ENCODE data around the gene C1QTNF1.

C1QTNF1 gene

GRCh38 chr17:79023886-79024771, at the start of gene C1QTNF1:
TSS of gene C1QTNF1 (plus strand) at chr17:79024169. CDS start at chr17:79043969, 19,800 bp downstream.
- no peak within 1 kb of the TSS for H3K27ac ChIP-seq (ENCODE audit: low read length)
- peak within 1 kb of the TSS; percentile 61; the same call in 1 of the 2 replicates for H3K4me3 ChIP-seq (ENCODE audit: low read length)
- no peak for DNase-seq (ENCODE audit: low read depth, low spot score)
- H3K36me3 ChIP-seq (ENCODE audit: control insufficient read depth, insufficient read depth, low read length): no peaks in the 10 kb centered on the region
- H3K9me3 ChIP-seq (ENCODE audit: control insufficient read depth, insufficient read depth, low read length): no peaks in the 10 kb centered on the region
- no CpG with 5 or more reads among the region's 77 CpGs for WGBS (ENCODE audit: insufficient coverage, insufficient read length)
- H3K27me3 ChIP-seq (ENCODE audit: control insufficient read depth, insufficient read depth, low read length): peaks cover 38% of the 10 kb centered on the region
- H3K4me1 ChIP-seq (ENCODE audit: control insufficient read depth, insufficient read depth, low read length): no peaks in the 10 kb centered on the region

- Histone ChIP-seq H3K9me3 (ENCODE audit: control insufficient read depth, insufficient read depth, low read length) (no peaks in the 10 kb centered on the region), H3K4me3 (ENCODE audit: low read length) (no peak overlapping the region), H3K36me3 (ENCODE audit: control insufficient read depth, insufficient read depth, low read length) (no peaks in the 10 kb centered on the region), H3K4me1 (ENCODE audit: control insufficient read depth, insufficient read depth, low read length) (0 out of 2 replicates have a peak, but pooled peaks cover 2% of the 10 kb centered on the region), H3K27me3 (ENCODE audit: control insufficient read depth, insufficient read depth, low read length) (no peaks in the 10 kb centered on the region), H3K27ac (ENCODE audit: low read length) (no peak overlapping the region)
- no peak for DNase-seq (ENCODE audit: low read depth, low spot score)
- no CpG with 5 or more reads among the region's 30 CpGs for WGBS (ENCODE audit: insufficient coverage, insufficient read length)
Observed at GRCh38 chr17:78974635-78975591, 49.1 kb upstream of the C1QTNF1 start.

- WGBS (ENCODE audit: insufficient coverage, insufficient read length): no CpG with 5 or more reads among the region's 20 CpGs
- H3K27ac ChIP-seq (ENCODE audit: low read length): no peak overlapping the region
- H3K9me3 ChIP-seq (ENCODE audit: control insufficient read depth, insufficient read depth, low read length): no peaks in the 10 kb centered on the region
- no peak overlapping the region for H3K4me3 ChIP-seq (ENCODE audit: low read length)
- H3K27me3 ChIP-seq (ENCODE audit: control insufficient read depth, insufficient read depth, low read length): no peaks in the 10 kb centered on the region
- DNase-seq (ENCODE audit: low read depth, low spot score): no peak
- no peaks in the 10 kb centered on the region for H3K36me3 ChIP-seq (ENCODE audit: control insufficient read depth, insufficient read depth, low read length)
- H3K4me1 ChIP-seq (ENCODE audit: control insufficient read depth, insufficient read depth, low read length): 0 out of 2 replicates have a peak, but pooled peaks cover 2% of the 10 kb centered on the region
Observed at GRCh38 chr17:78976907-78977680, 46.9 kb upstream of the C1QTNF1 start.

GRCh38 chr17:78977681-78977943, 46.4 kb upstream of the C1QTNF1 start:
- no peak for DNase-seq (ENCODE audit: low read depth, low spot score)
- Histone ChIP-seq H3K4me3 (ENCODE audit: low read length) (no peak overlapping the region), H3K36me3 (ENCODE audit: control insufficient read depth, insufficient read depth, low read length) (no peaks in the 10 kb centered on the region), H3K27ac (ENCODE audit: low read length) (no peak overlapping the region), H3K4me1 (ENCODE audit: control insufficient read depth, insufficient read depth, low read length) (0 out of 2 replicates have a peak, but pooled peaks cover 2% of the 10 kb centered on the region), H3K27me3 (ENCODE audit: control insufficient read depth, insufficient read depth, low read length) (no peaks in the 10 kb centered on the region), H3K9me3 (ENCODE audit: control insufficient read depth, insufficient read depth, low read length) (no peaks in the 10 kb centered on the region)
- WGBS (ENCODE audit: insufficient coverage, insufficient read length): no CpG with 5 or more reads among the region's 8 CpGs

GRCh38 chr17:78977997-78978973, 45.7 kb upstream of the C1QTNF1 start:
- no peak for DNase-seq (ENCODE audit: low read depth, low spot score)

GRCh38 chr17:78979780-78980623, 44.0 kb upstream of the C1QTNF1 start, which contains the start of gene LGALS3BP:
TSS of gene LGALS3BP (minus strand) at chr17:78979923. CDS start at chr17:78977191, 2,732 bp downstream.
- WGBS (ENCODE audit: insufficient coverage, insufficient read length): no CpG with 5 or more reads among the region's 16 CpGs
- no peak for DNase-seq (ENCODE audit: low read depth, low spot score)
- Histone ChIP-seq H3K27me3 (ENCODE audit: control insufficient read depth, insufficient read depth, low read length) (no peaks in the 10 kb centered on the region), H3K9me3 (ENCODE audit: control insufficient read depth, insufficient read depth, low read length) (no peaks in the 10 kb centered on the region), H3K4me1 (ENCODE audit: control insufficient read depth, insufficient read depth, low read length) (0 out of 2 replicates have a peak, but pooled peaks cover 2% of the 10 kb centered on the region), H3K36me3 (ENCODE audit: control insufficient read depth, insufficient read depth, low read length) (no peaks in the 10 kb centered on the region), H3K4me3 (ENCODE audit: low read length) (no peak within 1 kb of the TSS), H3K27ac (ENCODE audit: low read length) (no peak within 1 kb of the TSS)

More at GRCh38 chr17:78977997-78978973, 45.7 kb upstream of the C1QTNF1 start:
- H3K4me3 ChIP-seq (ENCODE audit: low read length): no peak overlapping the region
- no peak overlapping the region for H3K27ac ChIP-seq (ENCODE audit: low read length)
- no CpG with 5 or more reads among the region's 21 CpGs for WGBS (ENCODE audit: insufficient coverage, insufficient read length)
- H3K4me1 ChIP-seq (ENCODE audit: control insufficient read depth, insufficient read depth, low read length): 0 out of 2 replicates have a peak, but pooled peaks cover 2% of the 10 kb centered on the region
- no peaks in the 10 kb centered on the region for H3K36me3 ChIP-seq (ENCODE audit: control insufficient read depth, insufficient read depth, low read length)
- H3K9me3 ChIP-seq (ENCODE audit: control insufficient read depth, insufficient read depth, low read length): no peaks in the 10 kb centered on the region
- no peaks in the 10 kb centered on the region for H3K27me3 ChIP-seq (ENCODE audit: control insufficient read depth, insufficient read depth, low read length)

- no peaks in the 10 kb centered on the region for H3K36me3 ChIP-seq (ENCODE audit: control insufficient read depth, insufficient read depth, low read length)
- H3K27ac ChIP-seq (ENCODE audit: low read length): no peak overlapping the region
- H3K9me3 ChIP-seq (ENCODE audit: control insufficient read depth, insufficient read depth, low read length): no peaks in the 10 kb centered on the region
- no CpG with 5 or more reads among the region's 8 CpGs for WGBS (ENCODE audit: insufficient coverage, insufficient read length)
- H3K27me3 ChIP-seq (ENCODE audit: control insufficient read depth, insufficient read depth, low read length): no peaks in the 10 kb centered on the region
- H3K4me3 ChIP-seq (ENCODE audit: low read length): no peak overlapping the region
- 0 out of 2 replicates have a peak, but pooled peaks cover 2% of the 10 kb centered on the region for H3K4me1 ChIP-seq (ENCODE audit: control insufficient read depth, insufficient read depth, low read length)
- DNase-seq (ENCODE audit: low read depth, low spot score): no peak
Observed at GRCh38 chr17:78980624-78980972, 43.4 kb upstream of the C1QTNF1 start.

- Histone ChIP-seq H3K36me3 (ENCODE audit: control insufficient read depth, insufficient read depth, low read length) (no peaks in the 10 kb centered on the region), H3K9me3 (ENCODE audit: control insufficient read depth, insufficient read depth, low read length) (no peaks in the 10 kb centered on the region), H3K27ac (ENCODE audit: low read length) (no peak overlapping the region), H3K27me3 (ENCODE audit: control insufficient read depth, insufficient read depth, low read length) (no peaks in the 10 kb centered on the region), H3K4me3 (ENCODE audit: low read length) (no peak overlapping the region), H3K4me1 (ENCODE audit: control insufficient read depth, insufficient read depth, low read length) (0 out of 2 replicates have a peak, but pooled peaks cover 2% of the 10 kb centered on the region)
- DNase-seq (ENCODE audit: low read depth, low spot score): no peak
- WGBS (ENCODE audit: insufficient coverage, insufficient read length): no CpG with 5 or more reads among the region's 16 CpGs
Observed at GRCh38 chr17:78981010-78981888, 42.7 kb upstream of the C1QTNF1 start.
